B cell (primary cell): ENCODE measurements around the gene RAB3A. TPM values are rescaled to one million over a fixed set of nuclear protein-coding genes. Genes with fewer than 3 reads are reported as not detected.

Experiments used
- ATAC-seq: fragments of 200-7000 bp; cut with Tn5 transposase; one replicate; pipeline ENCODE4 v1.10.0; 2021; ENCODE audit warnings: low read depth, mild to moderate bottlenecking, moderate number of reproducible peaks, moderate library complexity
- CTCF ChIA-PET: fragments of 350-600 bp; sonication (Branson Sonifier 250); formaldehyde crosslinking; loops from one replicate; lab custom pipeline; 2021; ENCODE audit warnings: antibody characterized with exemption, inconsistent platforms; lab: Charles Lee
- POLR2A ChIA-PET: fragments of 350-600 bp; sonication (Branson Sonifier 250); formaldehyde crosslinking; loops from one replicate; lab custom pipeline; 2021; ENCODE audit warnings: antibody characterized with exemption; lab: Charles Lee
- DNase-seq: peaks from one replicate; pipeline ENCODE4 v3.0.0; 2013
- H2AFZ ChIP-seq: 2 replicates; pipeline ENCODE4 v1.6.1; 2012; ENCODE audit warnings: mild to moderate bottlenecking, low read depth, low read length; ENCODE audit not compliant: insufficient read depth, poor library complexity, severe bottlenecking
- H3K27ac ChIP-seq, 2 donors: 1 replicate in 1 of 2; 2 replicates in 1 of 2; pipeline ENCODE4 v1.5.1; 2012 to 2013; ENCODE audit warnings: low read length in 2 of 2, mild to moderate bottlenecking in 2 of 2, moderate library complexity in 1 of 2
- H3K27me3 ChIP-seq, 4 experiments: fragments of 200-600 bp in 1 of 4; sonication (generic) in 1 of 4; replicated peaks in 1 of 4; 1 replicate in 2 of 4; 2 replicates in 2 of 4; pipeline versions ENCODE4 v1.6.1 to v1.7.0; 2013 to 2016; ENCODE audit warnings: low read length in 3 of 4, mild to moderate bottlenecking in 2 of 4, mixed read lengths in 1 of 4, moderate library complexity in 1 of 4; ENCODE audit not compliant: insufficient read depth in 4 of 4, control insufficient read depth in 3 of 4; ENCODE audit errors: control extremely low read depth in 1 of 4
- H3K36me3 ChIP-seq, 2 experiments: replicated peaks in 1 of 2; 1 replicate in 1 of 2; 2 replicates in 1 of 2; pipeline versions ENCODE4 v1.6.1 to v1.7.1; 2013; ENCODE audit warnings: low read length in 1 of 2; ENCODE audit not compliant: insufficient read depth in 2 of 2, control insufficient read depth in 1 of 2; ENCODE audit errors: control extremely low read depth in 1 of 2, extremely low read depth in 1 of 2
- H3K4me1 ChIP-seq, 2 donors: fragments of 200-600 bp in 1 of 2; sonication (generic) in 1 of 2; 1 replicate in 1 of 2; 2 replicates in 1 of 2; pipeline versions ENCODE4 v1.5.1 to v1.6.1; 2013 to 2017; ENCODE audit warnings: low read length in 2 of 2; ENCODE audit not compliant: control insufficient read depth in 2 of 2, insufficient read depth in 2 of 2
- H3K4me2 ChIP-seq: replicated peaks from 2 replicates; pipeline ENCODE3; 2012; ENCODE audit warnings: mild to moderate bottlenecking, low read depth, low read length; ENCODE audit not compliant: poor library complexity, severe bottlenecking
- H3K4me3 ChIP-seq, 5 experiments: fragments of 200-600 bp in 1 of 5; sonication (generic) in 1 of 5; 1 replicate in 3 of 5; 2 replicates in 2 of 5; pipeline versions ENCODE4 v1.5.1 to v1.7.0; 2011 to 2016; ENCODE audit warnings: low read length in 4 of 5, mild to moderate bottlenecking in 4 of 5, low read depth in 2 of 5, control low read depth in 1 of 5, moderate library complexity in 1 of 5; ENCODE audit not compliant: insufficient read depth in 1 of 5; ENCODE audit errors: control extremely low read depth in 1 of 5, extremely low read depth in 1 of 5
- H3K79me2 ChIP-seq: fragments of 200-600 bp; sonication (generic); one replicate; pipeline ENCODE4 v1.6.0; 2016; ENCODE audit warnings: low read length; ENCODE audit not compliant: control insufficient read depth, insufficient read depth
- H3K9ac ChIP-seq: fragments of 200-600 bp; sonication (generic); 2 replicates; pipeline ENCODE4 v1.6.1; 2017; ENCODE audit warnings: mild to moderate bottlenecking, low read length, moderate library complexity
- H3K9me3 ChIP-seq, 3 donors: one replicate each; pipeline versions ENCODE4 v1.6.1 to v1.7.1; 2013; ENCODE audit warnings: low read length in 2 of 3; ENCODE audit not compliant: control insufficient read depth in 2 of 3, insufficient read depth in 1 of 3; ENCODE audit errors: control extremely low read depth in 1 of 3
- H4K20me1 ChIP-seq: 2 replicates; pipeline ENCODE4 v1.6.0; 2012; ENCODE audit warnings: mild to moderate bottlenecking, low read length; ENCODE audit not compliant: insufficient read depth, control insufficient read depth, poor library complexity, severe bottlenecking
- H3K27ac Mint-ChIP-seq: one replicate; pipeline ENCODE4 v1.8.0; 2021; ENCODE audit warnings: mixed read lengths
- H3K27me3 Mint-ChIP-seq: one replicate; pipeline ENCODE4 v1.8.0; 2021; ENCODE audit warnings: mixed read lengths
- H3K4me1 Mint-ChIP-seq: one replicate; pipeline ENCODE4 v1.8.0; 2021; ENCODE audit warnings: mixed read lengths
- H3K4me3 Mint-ChIP-seq: one replicate; pipeline ENCODE4 v1.8.0; 2021; ENCODE audit warnings: mixed read lengths
- H3K9me3 Mint-ChIP-seq: one replicate; pipeline ENCODE4 v1.8.0; 2022; ENCODE audit warnings: mixed read lengths; ENCODE audit not compliant: insufficient read depth
- EZH2 ChIP-seq: IDR thresholded peaks from 2 replicates; pipeline ENCODE4 v1.6.1; 2012; ENCODE audit warnings: borderline replicate concordance, low read depth, mild to moderate bottlenecking, moderate library complexity, low read length; ENCODE audit not compliant: insufficient read depth, poor library complexity, severe bottlenecking
- WGBS: methylation state at CpG from one replicate; pipeline ENCODE4 v1.1.5; 2013; ENCODE audit warnings: missing lambda C conversion rate; ENCODE audit not compliant: insufficient coverage; 5-methylcytosine and 5-hydroxymethylcytosine counted together
- intact Hi-C: fragments of 100-400 bp; cut with micrococcal nuclease; formaldehyde crosslinking; loops from one replicate; pipeline ENCODE4 v1.10.0; 2022
- polyA plus RNA-seq: library from polyadenylated mRNA; depleted of rRNA; stranded (reverse); fragments of >200 nt; gene quantifications from 2 replicates; pipeline ENCODE4 v1.2.3, GENCODE V29; 2012
- total RNA-seq, 2 donors: library from RNA; stranded (reverse); fragments of 120-200 nt in 1 of 2; gene quantifications; 1 replicate in 1 of 2; 2 replicates in 1 of 2; pipeline versions ENCODE4 v1.2.3 to v1.2.4, GENCODE V29; 2013 to 2022
- TF ChIP-seq, protein P1 (sequence below): fragments of 200-600 bp; IDR thresholded peaks from one replicate; pipeline ENCODE4 v1.8.0; 2022; ENCODE audit warnings: antibody characterized with exemption, mild to moderate bottlenecking

Gene RAB3A
- total and polyA plus RNA-seq, 2 donors (not counting 1 experiment from before 2014, with no cell fraction given), result 7.7 to 10.4 TPM

DNA sequence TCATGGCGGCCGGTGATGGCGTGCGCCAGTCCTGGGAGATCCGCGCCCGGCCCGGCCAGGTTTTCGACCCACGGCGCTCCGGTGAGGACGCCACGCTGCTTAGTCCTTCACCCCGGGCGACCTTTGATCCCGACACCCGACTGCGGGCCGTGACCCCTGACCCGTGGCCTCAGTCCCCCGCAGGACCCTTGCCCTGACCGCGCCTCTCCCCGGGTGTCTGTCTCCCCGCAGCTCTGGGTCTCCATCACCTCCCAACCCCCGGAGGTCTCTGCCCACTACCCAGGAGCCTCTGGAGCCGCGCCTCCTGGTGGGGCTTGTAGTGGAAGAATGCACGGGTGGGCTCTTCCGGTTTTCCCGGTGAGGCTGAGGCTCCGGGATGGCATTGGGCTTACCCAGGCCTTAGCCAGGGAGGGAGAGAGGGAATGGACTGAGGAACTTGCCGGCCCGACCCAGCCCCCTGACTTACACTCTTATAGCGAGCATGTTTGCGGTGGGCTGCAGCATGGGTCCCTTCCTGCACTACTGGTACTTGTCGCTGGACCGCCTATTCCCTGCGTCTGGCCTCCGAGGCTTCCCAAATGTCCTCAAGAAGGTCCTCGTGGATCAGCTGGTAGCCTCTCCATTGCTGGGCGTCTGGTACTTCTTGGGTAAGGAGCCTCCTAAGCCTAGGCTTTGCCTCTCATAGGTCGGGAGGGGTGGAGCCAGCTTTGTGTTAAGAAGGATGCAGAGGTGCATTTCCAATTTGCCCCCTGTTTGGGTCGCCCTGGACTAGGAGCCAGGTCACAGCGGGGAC is 10.3 kb downstream of the RAB3A start:
- POLR2A ChIA-PET, result interaction anchor here (0.5 to 5.7 kb wide), 15 partner anchors 10 to 328 kb away, joined by 3 to 64 read pairs (median 6); partner anchors contain the start of genes ELL, IFI30, JUND and PIK3R2
- Histone ChIP-seq H3K79me2 (peaks cover 14% of the 10 kb centered on the region), H3K27me3 (no peaks in the 10 kb centered on the region), H3K4me3 (peak overlapping the region; percentile 66 to 92 (median 82)), H3K36me3 (peaks cover 0 to 20% of the 10 kb centered on the region in 2 experiments), H3K9me3 (no peaks in the 10 kb centered on the region), H2AFZ (peak overlapping the region; percentile 71), H3K27ac (peak overlapping the region; percentile 65 to 79), H3K9ac (peak overlapping the region; percentile 84), H3K4me1 (peaks cover 25 to 33% of the 10 kb centered on the region in 2 donors), H3K4me2 (peak overlapping the region; percentile 99), H4K20me1 (no peaks in the 10 kb centered on the region)
- ATAC-seq (no peak), DNase-seq (peak; percentile 43)
- no peaks in the 10 kb centered on the region for H3K9me3 Mint-ChIP-seq
- no peaks in the 10 kb centered on the region for H3K27me3 Mint-ChIP-seq
- TF ChIP-seq, protein P1, sequence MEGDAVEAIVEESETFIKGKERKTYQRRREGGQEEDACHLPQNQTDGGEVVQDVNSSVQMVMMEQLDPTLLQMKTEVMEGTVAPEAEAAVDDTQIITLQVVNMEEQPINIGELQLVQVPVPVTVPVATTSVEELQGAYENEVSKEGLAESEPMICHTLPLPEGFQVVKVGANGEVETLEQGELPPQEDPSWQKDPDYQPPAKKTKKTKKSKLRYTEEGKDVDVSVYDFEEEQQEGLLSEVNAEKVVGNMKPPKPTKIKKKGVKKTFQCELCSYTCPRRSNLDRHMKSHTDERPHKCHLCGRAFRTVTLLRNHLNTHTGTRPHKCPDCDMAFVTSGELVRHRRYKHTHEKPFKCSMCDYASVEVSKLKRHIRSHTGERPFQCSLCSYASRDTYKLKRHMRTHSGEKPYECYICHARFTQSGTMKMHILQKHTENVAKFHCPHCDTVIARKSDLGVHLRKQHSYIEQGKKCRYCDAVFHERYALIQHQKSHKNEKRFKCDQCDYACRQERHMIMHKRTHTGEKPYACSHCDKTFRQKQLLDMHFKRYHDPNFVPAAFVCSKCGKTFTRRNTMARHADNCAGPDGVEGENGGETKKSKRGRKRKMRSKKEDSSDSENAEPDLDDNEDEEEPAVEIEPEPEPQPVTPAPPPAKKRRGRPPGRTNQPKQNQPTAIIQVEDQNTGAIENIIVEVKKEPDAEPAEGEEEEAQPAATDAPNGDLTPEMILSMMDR, result no peak
- TF ChIP-seq EZH2, result no peak
- H3K4me1 Mint-ChIP-seq, result peaks cover 37% of the 10 kb centered on the region
- 4% methylated on average over 44 of the region's 46 CpGs for WGBS
- peak overlapping the region; percentile 97 for H3K27ac Mint-ChIP-seq
- CTCF ChIA-PET, result interaction anchor here (0.6 to 6.4 kb wide), 16 partner anchors 9 to 256 kb away, joined by 3 to 105 read pairs (median 6); partner anchors contain the start of genes ARRDC2, JUND, PIK3R2 and RAB3A
- intact Hi-C loops, result loop anchor here (5.0 to 10.0 kb wide), 4 partner anchors 96 to 944 kb away; partner anchors contain the start of genes ELL, FCHO1, MAST3 and TMEM161A
- peak overlapping the region; percentile 93 for H3K4me3 Mint-ChIP-seq
